Activated CD8-positive, alpha-beta T cell treated with anti-CD3 and anti-CD28 coated beads for 36 hours (primary cell): ENCODE data around the gene OPCML. TPM values are rescaled to one million over a fixed set of nuclear protein-coding genes. Genes with fewer than 3 reads are reported as not detected.

Experiments used
- ATAC-seq: fragments of 200-7000 bp; cut with Tn5 transposase; one replicate; pipeline ENCODE4 v1.10.0; 2021; ENCODE audit warnings: mild to moderate bottlenecking, moderate library complexity
- CTCF ChIA-PET: fragments of 350-600 bp; sonication (Branson Sonifier 250); formaldehyde crosslinking; loops from one replicate; lab custom pipeline; 2021; ENCODE audit warnings: antibody characterized with exemption; lab: Charles Lee
- POLR2A ChIA-PET: fragments of 350-600 bp; sonication (Branson Sonifier 250); formaldehyde crosslinking; loops from one replicate; lab custom pipeline; 2021; ENCODE audit warnings: antibody characterized with exemption; lab: Charles Lee
- DNase-seq: peaks from one replicate; pipeline ENCODE4 v3.0.0-alpha.2; 2020
- H3K27ac Mint-ChIP-seq: one replicate; pipeline ENCODE4 v1.8.0; 2021; ENCODE audit warnings: mild to moderate bottlenecking, mixed read lengths
- H3K27me3 Mint-ChIP-seq: one replicate; pipeline ENCODE4 v1.8.0; 2021; ENCODE audit warnings: mixed read lengths
- H3K36me3 Mint-ChIP-seq: one replicate; pipeline ENCODE4 v1.8.0; 2021; ENCODE audit warnings: low read depth, mixed read lengths
- H3K4me1 Mint-ChIP-seq: one replicate; pipeline ENCODE4 v1.8.0; 2021; ENCODE audit warnings: low read depth, mixed read lengths
- H3K4me3 Mint-ChIP-seq: one replicate; pipeline ENCODE4 v1.8.0; 2021; ENCODE audit warnings: mild to moderate bottlenecking, moderate library complexity, mixed read lengths
- H3K9me3 Mint-ChIP-seq: one replicate; pipeline ENCODE4 v1.8.0; 2021; ENCODE audit warnings: mixed read lengths
- intact Hi-C: fragments of 100-400 bp; cut with micrococcal nuclease; formaldehyde crosslinking; loops from one replicate; pipeline ENCODE4 v1.10.0; 2022
- total RNA-seq, 2 experiments: library from RNA; stranded (reverse); gene quantifications; one replicate each; pipeline ENCODE4 v1.2.3, GENCODE V29; 2021
- TF ChIP-seq, protein P1 (sequence below): fragments of 200-600 bp; IDR thresholded peaks from one replicate; pipeline ENCODE4 v1.8.0; 2022; ENCODE audit warnings: antibody characterized with exemption, mild to moderate bottlenecking

OPCML gene
- total RNA-seq, 2 experiments from 2014 or later = not detected

GRCh38 chr11:132790971-132791370 is 741.3 kb downstream of the OPCML start:
- intact Hi-C loops = no loop called here
- H3K36me3 Mint-ChIP-seq = no peaks in the 10 kb centered on the region
- no peak for DNase-seq
- H3K27me3 Mint-ChIP-seq = no peaks in the 10 kb centered on the region
- no peak overlapping the region for H3K4me3 Mint-ChIP-seq
- ChIA-PET POLR2A (no interaction called here), CTCF (no interaction called here)
- no peak for ATAC-seq
- H3K27ac Mint-ChIP-seq = no peak overlapping the region
- H3K9me3 Mint-ChIP-seq = no peaks in the 10 kb centered on the region
- TF ChIP-seq, protein P1, sequence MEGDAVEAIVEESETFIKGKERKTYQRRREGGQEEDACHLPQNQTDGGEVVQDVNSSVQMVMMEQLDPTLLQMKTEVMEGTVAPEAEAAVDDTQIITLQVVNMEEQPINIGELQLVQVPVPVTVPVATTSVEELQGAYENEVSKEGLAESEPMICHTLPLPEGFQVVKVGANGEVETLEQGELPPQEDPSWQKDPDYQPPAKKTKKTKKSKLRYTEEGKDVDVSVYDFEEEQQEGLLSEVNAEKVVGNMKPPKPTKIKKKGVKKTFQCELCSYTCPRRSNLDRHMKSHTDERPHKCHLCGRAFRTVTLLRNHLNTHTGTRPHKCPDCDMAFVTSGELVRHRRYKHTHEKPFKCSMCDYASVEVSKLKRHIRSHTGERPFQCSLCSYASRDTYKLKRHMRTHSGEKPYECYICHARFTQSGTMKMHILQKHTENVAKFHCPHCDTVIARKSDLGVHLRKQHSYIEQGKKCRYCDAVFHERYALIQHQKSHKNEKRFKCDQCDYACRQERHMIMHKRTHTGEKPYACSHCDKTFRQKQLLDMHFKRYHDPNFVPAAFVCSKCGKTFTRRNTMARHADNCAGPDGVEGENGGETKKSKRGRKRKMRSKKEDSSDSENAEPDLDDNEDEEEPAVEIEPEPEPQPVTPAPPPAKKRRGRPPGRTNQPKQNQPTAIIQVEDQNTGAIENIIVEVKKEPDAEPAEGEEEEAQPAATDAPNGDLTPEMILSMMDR = no peak
- no peaks in the 10 kb centered on the region for H3K4me1 Mint-ChIP-seq

GRCh38 chr11:132790466-132790865 is 741.8 kb downstream of the OPCML start:
- ChIA-PET CTCF (no interaction called here), POLR2A (no interaction called here)
- no peaks in the 10 kb centered on the region for H3K36me3 Mint-ChIP-seq
- intact Hi-C loops = no loop called here
- DNase-seq = no peak
- H3K4me1 Mint-ChIP-seq = no peaks in the 10 kb centered on the region
- H3K4me3 Mint-ChIP-seq = no peak overlapping the region
- no peaks in the 10 kb centered on the region for H3K9me3 Mint-ChIP-seq
- no peaks in the 10 kb centered on the region for H3K27me3 Mint-ChIP-seq
- TF ChIP-seq, protein P1 = no peak
- ATAC-seq = no peak
- H3K27ac Mint-ChIP-seq = no peak overlapping the region

DNA sequence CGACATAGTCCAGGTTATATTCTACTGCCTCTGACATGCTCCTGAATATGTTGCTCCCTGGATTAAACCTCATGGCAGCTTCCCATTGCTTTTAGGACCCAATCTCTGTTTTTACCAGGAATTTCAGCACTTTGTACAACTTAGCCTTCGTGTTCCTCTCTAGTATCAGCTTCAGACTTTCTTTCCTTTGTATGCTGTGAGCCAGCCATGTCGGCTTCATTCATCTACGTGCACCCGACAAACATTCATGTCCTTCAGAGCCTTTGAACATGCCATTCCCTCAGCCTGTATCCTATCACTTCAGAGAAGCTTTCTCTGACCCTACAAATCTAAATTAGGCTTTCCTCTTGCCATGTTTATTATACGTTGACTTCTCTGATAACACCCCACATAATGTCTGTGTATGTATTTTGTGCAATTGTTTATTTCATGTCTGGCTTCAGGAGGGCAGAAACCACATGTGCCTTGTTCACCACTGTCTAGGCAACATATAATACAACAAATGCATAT is 743.4 kb downstream of the OPCML start:
- POLR2A ChIA-PET = no interaction called here
- ATAC-seq (no peak), DNase-seq (no peak)
- intact Hi-C loops = no loop called here
- CTCF ChIA-PET = no interaction called here
- Mint-ChIP-seq H3K4me1 (no peaks in the 10 kb centered on the region), H3K4me3 (no peak overlapping the region), H3K27me3 (no peaks in the 10 kb centered on the region), H3K36me3 (no peaks in the 10 kb centered on the region), H3K9me3 (no peaks in the 10 kb centered on the region), H3K27ac (no peak overlapping the region)
- TF ChIP-seq, protein P1 = no peak

GRCh38 chr11:132785878-132786277 is 746.4 kb downstream of the OPCML start:
- DNase-seq = no peak
- Mint-ChIP-seq H3K27ac (no peak overlapping the region), H3K4me3 (no peak overlapping the region), H3K27me3 (no peaks in the 10 kb centered on the region), H3K4me1 (no peaks in the 10 kb centered on the region), H3K9me3 (no peaks in the 10 kb centered on the region), H3K36me3 (no peaks in the 10 kb centered on the region)
- intact Hi-C loops = no loop called here
- POLR2A ChIA-PET = interaction anchor here (0.8 kb wide), 1 partner anchor 9 kb away, joined by 3 read pairs; no protein-coding TSS in a partner anchor
- ATAC-seq = no peak
- CTCF ChIA-PET = no interaction called here
- TF ChIP-seq, protein P1 = no peak

DNA sequence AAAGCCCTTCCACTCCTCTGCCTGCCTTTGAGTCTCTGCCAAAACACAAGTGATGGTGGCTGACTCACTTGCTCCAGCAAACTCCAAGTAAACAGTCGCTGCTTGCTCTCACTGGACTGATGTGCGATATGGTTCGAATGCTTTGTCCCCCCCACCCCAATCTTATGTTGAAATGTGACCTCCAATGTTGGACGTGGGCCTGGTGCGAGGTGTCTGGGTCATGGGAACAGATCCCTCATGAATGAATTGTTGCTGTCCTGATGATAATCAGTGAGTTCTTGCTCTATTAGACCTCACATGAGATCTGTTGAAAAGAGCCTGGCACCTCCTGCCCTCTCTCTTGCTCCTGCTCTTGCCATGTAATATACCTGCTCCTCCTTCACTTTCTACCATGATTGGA is 747.9 kb downstream of the OPCML start:
- intact Hi-C loops = no loop called here
- no peak overlapping the region for H3K4me3 Mint-ChIP-seq
- CTCF ChIA-PET = no interaction called here
- H3K4me1 Mint-ChIP-seq = no peaks in the 10 kb centered on the region
- ATAC-seq (no peak), DNase-seq (no peak)
- H3K27ac Mint-ChIP-seq = no peak overlapping the region
- POLR2A ChIA-PET = no interaction called here
- TF ChIP-seq, protein P1 = no peak
- H3K27me3 Mint-ChIP-seq = no peaks in the 10 kb centered on the region
- H3K9me3 Mint-ChIP-seq = no peaks in the 10 kb centered on the region
- no peaks in the 10 kb centered on the region for H3K36me3 Mint-ChIP-seq
